GM12891 (cell line): ENCODE data around the gene NCS1.

Experiments
- POLR2A ChIP-seq: IDR thresholded peaks from 2 replicates; pipeline ENCODE4 v1.6.1; 2011; ENCODE audit warnings: low read depth, low read length, control low read depth
- POLR2AphosphoS5 ChIP-seq: IDR thresholded peaks from 2 replicates; pipeline ENCODE4 v1.6.1; 2011; ENCODE audit warnings: low read depth, low read length, control low read depth
- TAF1 ChIP-seq: IDR thresholded peaks from 2 replicates; pipeline ENCODE4 v1.6.1; 2011; ENCODE audit warnings: low read depth, low read length, control low read depth

DNA sequence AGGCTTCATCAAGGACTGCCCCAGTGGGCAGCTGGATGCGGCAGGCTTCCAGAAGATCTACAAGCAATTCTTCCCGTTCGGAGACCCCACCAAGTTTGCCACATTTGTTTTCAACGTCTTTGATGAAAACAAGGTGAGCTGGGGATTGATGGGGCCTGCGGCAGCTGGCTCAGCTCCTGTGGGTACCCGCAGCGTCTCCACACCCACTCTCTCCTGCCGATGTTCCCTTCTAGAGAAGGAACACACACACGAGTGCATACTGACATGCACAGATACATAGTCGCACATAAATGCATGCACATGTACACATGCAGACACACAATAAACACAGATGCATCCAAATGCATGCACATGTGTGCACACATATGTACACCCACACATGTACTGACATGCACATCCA is 45.6 kb downstream of the NCS1 start:
- TF ChIP-seq POLR2A = no peak
- no peak for TF ChIP-seq POLR2AphosphoS5
- no peak for TF ChIP-seq TAF1
